Neural progenitor cell (in vitro differentiated cells): Measurements from ENCODE around the gene GMCL2. TPM values are rescaled to one million over a fixed set of nuclear protein-coding genes. Genes with fewer than 3 reads are reported as not detected.

ENCODE experiments used
- DNase-seq: peaks from one replicate; pipeline ENCODE4 v3.0.0-alpha.2; 2016; ENCODE audit warnings: low spot score
- H2AFZ ChIP-seq: fragments of 200-600 bp; sonication (generic); replicated peaks from 2 replicates; pipeline ENCODE4 v1.6.1; 2016; ENCODE audit warnings: antibody characterized with exemption
- H3F3A ChIP-seq: fragments of 200-600 bp; sonication (generic); 2 replicates; pipeline ENCODE4 v1.6.1; 2016; ENCODE audit warnings: antibody characterized with exemption, low read depth
- H3K27ac ChIP-seq: fragments of 200-600 bp; sonication (generic); 2 replicates; pipeline ENCODE4 v1.5.1; 2016; ENCODE audit warnings: mild to moderate bottlenecking
- H3K27me3 ChIP-seq: fragments of 200-600 bp; sonication (generic); 2 replicates; pipeline ENCODE4 v1.6.1; 2016; ENCODE audit warnings: mild to moderate bottlenecking, moderate library complexity
- H3K36me3 ChIP-seq: fragments of 200-600 bp; sonication (generic); 2 replicates; pipeline ENCODE4 v1.5.1; 2016
- H3K4me1 ChIP-seq: fragments of 200-600 bp; sonication (generic); 2 replicates; pipeline ENCODE4 v1.6.1; 2016; ENCODE audit warnings: mixed run types
- H3K4me2 ChIP-seq: fragments of 200-600 bp; sonication (generic); 2 replicates; pipeline ENCODE4 v1.6.1; 2016
- H3K4me3 ChIP-seq: fragments of 200-600 bp; sonication (generic); 2 replicates; pipeline ENCODE4 v1.5.1; 2016
- H3K79me2 ChIP-seq: fragments of 200-600 bp; sonication (generic); 2 replicates; pipeline ENCODE4 v1.6.1; 2016; ENCODE audit warnings: low read depth
- H3K9ac ChIP-seq: fragments of 200-600 bp; sonication (generic); 2 replicates; pipeline ENCODE4 v1.6.1; 2016
- H3K9me3 ChIP-seq: fragments of 200-600 bp; sonication (generic); 2 replicates; pipeline ENCODE4 v1.5.1; 2016; ENCODE audit warnings: low read depth
- H4K20me1 ChIP-seq: fragments of 200-600 bp; sonication (generic); 2 replicates; pipeline ENCODE4 v1.6.1; 2016; ENCODE audit warnings: low read depth
- H3K27ac Mint-ChIP-seq: 3 replicates; pipeline ENCODE4 v1.8.0; 2021; ENCODE audit warnings: mixed read lengths
- H3K27me3 Mint-ChIP-seq: 2 replicates; pipeline ENCODE4 v1.8.0; 2022; ENCODE audit warnings: low read depth, mild to moderate bottlenecking, inconsistent platforms, moderate library complexity, mixed read lengths; ENCODE audit not compliant: insufficient read depth
- H3K36me3 Mint-ChIP-seq: 3 replicates; pipeline ENCODE4 v1.8.0; 2021; ENCODE audit warnings: mixed read lengths
- H3K4me1 Mint-ChIP-seq: 3 replicates; pipeline ENCODE4 v1.8.0; 2021; ENCODE audit warnings: mixed read lengths
- H3K4me3 Mint-ChIP-seq: 3 replicates; pipeline ENCODE4 v1.8.0; 2021; ENCODE audit warnings: mild to moderate bottlenecking, moderate library complexity, mixed read lengths
- H3K9me3 Mint-ChIP-seq: 3 replicates; pipeline ENCODE4 v1.8.0; 2020; ENCODE audit warnings: mixed read lengths
- CTCF ChIP-seq: fragments of 200-600 bp; sonication (generic); IDR thresholded peaks from 2 replicates; pipeline ENCODE4 v1.5.1; 2017; ENCODE audit warnings: antibody characterized with exemption, mild to moderate bottlenecking
- EZH2 ChIP-seq: fragments of 200-600 bp; sonication (generic); IDR thresholded peaks from 2 replicates; pipeline ENCODE4 v1.6.1; 2017; ENCODE audit warnings: antibody characterized with exemption, mild to moderate bottlenecking, moderate library complexity
- EZH2phosphoT487 ChIP-seq: fragments of 200-600 bp; sonication (generic); IDR thresholded peaks from 2 replicates; pipeline ENCODE4 v1.6.1; 2017; ENCODE audit warnings: antibody characterized with exemption
- total RNA-seq: library from RNA; depleted of rRNA; stranded (reverse); fragments of >200 nt; gene quantifications from 2 replicates; pipeline ENCODE4 v1.2.3, GENCODE V29; 2015; ENCODE audit warnings: low replicate concordance

The GMCL2 gene
- total RNA-seq, 1 donor from 2014 or later, result not detected

- no peak overlapping the region for H2AFZ ChIP-seq
- peaks cover 19% of the 10 kb centered on the region for H4K20me1 ChIP-seq
- H3K27ac Mint-ChIP-seq, result no peak overlapping the region
- peaks cover 7% of the 10 kb centered on the region for H3K4me1 ChIP-seq
- no peak overlapping the region for H3K27ac ChIP-seq
- no peak overlapping the region for H3K4me2 ChIP-seq
- TF ChIP-seq EZH2, result no peak
- no peak for TF ChIP-seq EZH2phosphoT487
- no peak for TF ChIP-seq CTCF
- no peaks in the 10 kb centered on the region for H3K27me3 Mint-ChIP-seq
- no peak overlapping the region for H3K9ac ChIP-seq
- H3K36me3 Mint-ChIP-seq, result peaks cover 46% of the 10 kb centered on the region
- no peaks in the 10 kb centered on the region for H3K9me3 ChIP-seq
- peaks cover 6% of the 10 kb centered on the region for H3K36me3 ChIP-seq
- no peak overlapping the region for H3K4me3 Mint-ChIP-seq
- DNase-seq, result no peak
- peaks cover 16% of the 10 kb centered on the region for H3F3A ChIP-seq
- H3K79me2 ChIP-seq, result no peaks in the 10 kb centered on the region
- H3K9me3 Mint-ChIP-seq, result no peaks in the 10 kb centered on the region
- no peak overlapping the region for H3K4me3 ChIP-seq
- H3K27me3 ChIP-seq, result no peaks in the 10 kb centered on the region
- peaks cover 8% of the 10 kb centered on the region for H3K4me1 Mint-ChIP-seq
Measured at GRCh38 chr5:178218827-178219226, 31.7 kb upstream of the GMCL2 start.

GRCh38 chr5:178218237-178218776 is 31.1 kb upstream of the GMCL2 start:
- H3K27ac ChIP-seq, result no peak overlapping the region
- peaks cover 2% of the 10 kb centered on the region for H3K4me1 ChIP-seq
- Mint-ChIP-seq H3K27me3 (peaks cover 2% of the 10 kb centered on the region), H3K27ac (no peak overlapping the region), H3K9me3 (no peaks in the 10 kb centered on the region), H3K4me1 (peaks cover 4% of the 10 kb centered on the region), H3K36me3 (peaks cover 48% of the 10 kb centered on the region), H3K4me3 (no peak overlapping the region)
- peaks cover 19% of the 10 kb centered on the region for H3F3A ChIP-seq
- peaks cover 24% of the 10 kb centered on the region for H4K20me1 ChIP-seq
- H3K9me3 ChIP-seq, result no peaks in the 10 kb centered on the region
- H3K79me2 ChIP-seq, result no peaks in the 10 kb centered on the region
- no peak for DNase-seq
- no peak overlapping the region for H3K4me3 ChIP-seq
- H3K4me2 ChIP-seq, result no peak overlapping the region
- TF ChIP-seq CTCF (no peak), EZH2 (no peak), EZH2phosphoT487 (no peak)
- H3K9ac ChIP-seq, result no peak overlapping the region
- peaks cover 6% of the 10 kb centered on the region for H3K36me3 ChIP-seq
- no peak overlapping the region for H2AFZ ChIP-seq
- H3K27me3 ChIP-seq, result no peaks in the 10 kb centered on the region

- Mint-ChIP-seq H3K36me3 (peaks cover 45% of the 10 kb centered on the region), H3K4me3 (no peak overlapping the region), H3K4me1 (no peaks in the 10 kb centered on the region), H3K27me3 (peaks cover 2% of the 10 kb centered on the region), H3K9me3 (no peaks in the 10 kb centered on the region), H3K27ac (no peak overlapping the region)
- H3K27ac ChIP-seq, result no peak overlapping the region
- H3K4me1 ChIP-seq, result no peaks in the 10 kb centered on the region
- H3K27me3 ChIP-seq, result no peaks in the 10 kb centered on the region
- H3K4me3 ChIP-seq, result no peak overlapping the region
- no peak overlapping the region for H3K9ac ChIP-seq
- peaks cover 39% of the 10 kb centered on the region for H4K20me1 ChIP-seq
- H3K79me2 ChIP-seq, result no peaks in the 10 kb centered on the region
- TF ChIP-seq CTCF (no peak), EZH2 (no peak)
- H2AFZ ChIP-seq, result no peak overlapping the region
- H3K9me3 ChIP-seq, result no peaks in the 10 kb centered on the region
- H3K36me3 ChIP-seq, result peaks cover 6% of the 10 kb centered on the region
- no peak overlapping the region for H3K4me2 ChIP-seq
- H3F3A ChIP-seq, result peaks cover 31% of the 10 kb centered on the region
- no peak for DNase-seq
Measured at GRCh38 chr5:178216779-178217178, 29.6 kb upstream of the GMCL2 start.
